NOMO-1 (cell line): Measurements from ENCODE around the gene ALDH16A1.
A peak's percentile ranks its signal among the peaks of the same experiment; 100 is the strongest.

Experiments
- DNase-seq, 2 experiments: peaks; one replicate each; lab custom pipeline; 2025; ENCODE audit not compliant: unreplicated experiment in 2 of 2; lab: John Stamatoyannopoulos, UW

Gene ALDH16A1

DNA sequence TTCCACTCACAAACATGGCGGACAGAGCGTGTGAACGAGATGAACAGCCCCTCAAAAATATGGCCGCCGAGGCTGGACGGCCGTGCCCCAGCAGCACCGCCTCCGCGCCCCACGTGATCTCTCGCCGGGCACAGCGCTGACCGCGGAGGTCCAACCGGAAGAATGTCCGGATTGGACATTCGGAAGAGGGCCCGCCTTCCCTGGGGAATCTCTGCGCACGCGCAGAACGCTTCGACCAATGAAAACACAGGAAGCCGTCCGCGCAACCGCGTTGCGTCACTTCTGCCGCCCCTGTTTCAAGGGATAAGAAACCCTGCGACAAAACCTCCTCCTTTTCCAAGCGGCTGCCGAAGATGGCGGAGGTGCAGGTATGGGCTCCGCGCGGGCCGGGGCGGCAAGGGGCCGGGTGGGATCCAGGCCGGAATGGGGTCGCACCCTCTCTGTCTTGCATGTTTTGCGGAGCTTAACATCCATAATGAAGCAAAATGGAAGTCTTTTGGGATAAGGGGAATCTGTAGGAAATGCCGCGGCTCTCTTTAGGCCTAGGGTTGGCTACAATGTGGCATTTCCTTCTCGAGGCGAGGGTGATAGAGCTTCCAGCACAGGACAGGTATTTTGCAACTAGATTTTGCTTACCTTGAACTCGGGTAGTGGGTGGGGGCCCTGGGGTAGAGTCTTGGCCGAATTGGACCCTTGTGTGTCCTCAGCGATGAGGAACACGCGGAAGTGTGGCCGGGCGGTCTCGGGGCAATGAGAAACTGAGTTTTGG is 34.4 kb downstream of the ALDH16A1 start, which contains the start of gene RPL13A:
RPL13A (plus strand) TSS at position 332 of the 769 bp plus-strand sequence; CDS start at position 354, 22 bp downstream.
- peak; percentile 98 to 99 for DNase-seq

DNA sequence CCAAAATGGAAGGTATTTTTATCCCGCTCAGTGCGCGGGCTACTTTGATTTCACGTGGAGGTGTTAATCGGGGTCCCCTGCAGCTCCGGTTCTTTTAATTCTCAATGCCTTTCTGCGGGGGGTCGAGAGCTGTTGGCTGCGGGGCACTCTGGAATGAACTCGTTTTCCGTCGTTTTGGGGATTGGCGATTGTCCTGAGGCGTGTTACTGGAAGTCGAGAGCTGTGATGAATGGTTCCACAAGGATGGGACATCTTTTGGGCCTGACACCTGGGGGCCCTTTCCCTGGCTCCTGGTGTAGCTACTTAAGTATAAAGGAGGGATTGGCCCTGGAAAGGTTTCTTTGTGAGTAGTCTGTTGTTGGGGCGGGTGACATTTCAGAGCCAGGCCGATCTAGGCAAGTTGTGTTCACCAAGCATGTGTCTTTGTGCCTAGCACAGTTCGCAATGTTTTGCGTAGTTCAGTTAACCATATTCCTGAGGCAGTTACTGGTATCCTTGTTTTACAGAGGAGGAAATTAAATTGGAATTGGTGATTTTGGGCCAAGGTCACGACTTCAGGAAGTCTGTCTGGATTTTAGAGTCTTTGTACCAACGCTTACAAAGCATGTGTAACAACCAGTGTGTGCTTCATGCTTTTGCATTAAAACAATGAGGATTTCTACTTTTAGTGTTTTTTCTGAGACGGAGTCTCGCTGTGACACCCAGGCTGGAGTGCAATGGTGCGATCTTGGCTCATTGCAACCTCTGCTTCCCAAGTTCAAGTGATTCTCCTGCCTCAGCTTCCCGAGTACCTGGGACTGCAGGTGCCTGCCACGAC is 35.2 kb downstream of the ALDH16A1 start:
- no peak for DNase-seq

DNA sequence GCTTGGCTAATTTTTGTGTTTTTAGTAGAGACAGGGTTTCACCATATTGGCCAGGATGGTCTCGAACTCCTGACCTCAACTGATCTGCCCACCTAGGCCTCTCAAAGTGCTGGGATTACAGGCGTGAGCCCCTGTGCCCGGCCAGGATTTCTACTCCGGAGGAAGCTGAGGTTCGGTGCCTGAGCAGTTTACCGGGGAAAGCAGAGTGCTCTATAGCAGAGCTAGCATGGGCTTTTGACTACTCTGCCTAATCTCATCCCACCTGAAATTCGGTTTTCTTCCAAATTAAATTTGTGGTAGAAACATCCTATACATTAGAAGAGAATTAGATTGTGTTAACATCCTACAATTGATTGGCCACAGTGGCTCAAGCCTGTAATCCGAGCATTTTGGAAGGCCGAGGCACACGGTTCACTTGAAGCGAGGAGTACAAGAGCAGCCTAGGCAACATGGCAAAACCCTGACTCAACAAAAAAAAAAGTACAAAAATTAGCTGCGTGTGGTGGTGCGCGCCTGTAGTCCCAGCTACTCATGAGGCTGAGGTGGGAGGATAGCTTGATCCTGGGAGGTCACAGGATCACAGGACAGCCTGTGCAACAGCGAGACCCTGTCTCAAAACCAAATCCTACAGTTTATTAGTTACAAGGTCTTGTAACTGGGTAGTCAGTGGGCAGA is 36.0 kb downstream of the ALDH16A1 start:
- no peak for DNase-seq

DNA sequence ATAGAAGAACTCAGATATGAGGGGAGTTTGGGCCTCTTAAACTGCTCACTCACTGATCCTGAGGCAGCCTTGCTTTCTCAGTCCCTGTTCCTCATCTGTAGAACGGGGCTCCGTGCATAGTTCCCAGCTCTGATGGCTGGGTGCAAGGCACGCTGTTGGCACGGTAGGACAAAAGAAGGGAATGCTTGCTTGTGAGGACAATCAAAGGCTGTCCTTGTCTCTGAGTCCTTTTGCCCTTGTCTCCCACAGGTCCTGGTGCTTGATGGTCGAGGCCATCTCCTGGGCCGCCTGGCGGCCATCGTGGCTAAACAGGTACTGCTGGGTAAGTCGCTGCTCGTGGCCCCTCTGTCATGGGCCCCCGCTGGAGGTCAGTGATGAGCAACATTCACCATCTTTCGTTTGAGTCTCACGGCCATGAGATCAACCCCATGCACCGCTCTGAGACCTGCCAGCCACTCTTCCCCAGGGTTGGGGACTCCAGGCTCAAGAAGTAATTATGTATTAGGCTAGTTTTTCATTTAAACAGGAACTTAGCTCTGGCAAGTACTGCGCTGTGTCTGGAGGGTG is 36.7 kb downstream of the ALDH16A1 start:
- no peak for DNase-seq

DNA sequence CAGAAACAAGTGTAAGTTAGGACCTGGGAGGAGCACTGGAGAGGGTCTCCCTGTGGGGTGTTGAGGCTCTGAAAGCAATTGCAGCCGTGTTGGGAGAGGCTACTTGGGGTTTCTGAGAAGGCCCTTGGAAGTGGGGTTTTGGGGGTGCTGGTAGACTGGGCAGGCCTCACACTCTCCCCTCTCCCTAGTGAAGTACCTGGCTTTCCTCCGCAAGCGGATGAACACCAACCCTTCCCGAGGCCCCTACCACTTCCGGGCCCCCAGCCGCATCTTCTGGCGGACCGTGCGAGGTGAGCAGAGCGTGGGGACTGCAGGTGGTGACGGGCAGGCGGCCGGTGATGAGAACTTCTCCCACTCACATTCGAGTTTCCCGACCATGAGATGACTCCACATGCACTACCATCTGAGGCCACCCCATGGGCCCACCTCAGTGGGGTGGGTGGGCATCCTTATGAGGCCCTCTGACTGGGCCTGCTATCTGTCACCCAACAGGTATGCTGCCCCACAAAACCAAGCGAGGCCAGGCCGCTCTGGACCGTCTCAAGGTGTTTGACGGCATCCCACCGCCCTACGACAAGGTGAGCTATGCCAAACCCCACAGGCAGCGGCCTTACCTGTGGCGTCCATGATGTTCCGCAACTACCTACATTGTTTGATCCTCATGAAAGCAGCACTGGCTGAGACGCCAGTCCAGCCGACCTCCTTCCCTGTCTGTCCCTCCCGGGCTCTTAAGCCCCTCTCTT is 37.4 kb downstream of the ALDH16A1 start:
- DNase-seq = no peak

DNA sequence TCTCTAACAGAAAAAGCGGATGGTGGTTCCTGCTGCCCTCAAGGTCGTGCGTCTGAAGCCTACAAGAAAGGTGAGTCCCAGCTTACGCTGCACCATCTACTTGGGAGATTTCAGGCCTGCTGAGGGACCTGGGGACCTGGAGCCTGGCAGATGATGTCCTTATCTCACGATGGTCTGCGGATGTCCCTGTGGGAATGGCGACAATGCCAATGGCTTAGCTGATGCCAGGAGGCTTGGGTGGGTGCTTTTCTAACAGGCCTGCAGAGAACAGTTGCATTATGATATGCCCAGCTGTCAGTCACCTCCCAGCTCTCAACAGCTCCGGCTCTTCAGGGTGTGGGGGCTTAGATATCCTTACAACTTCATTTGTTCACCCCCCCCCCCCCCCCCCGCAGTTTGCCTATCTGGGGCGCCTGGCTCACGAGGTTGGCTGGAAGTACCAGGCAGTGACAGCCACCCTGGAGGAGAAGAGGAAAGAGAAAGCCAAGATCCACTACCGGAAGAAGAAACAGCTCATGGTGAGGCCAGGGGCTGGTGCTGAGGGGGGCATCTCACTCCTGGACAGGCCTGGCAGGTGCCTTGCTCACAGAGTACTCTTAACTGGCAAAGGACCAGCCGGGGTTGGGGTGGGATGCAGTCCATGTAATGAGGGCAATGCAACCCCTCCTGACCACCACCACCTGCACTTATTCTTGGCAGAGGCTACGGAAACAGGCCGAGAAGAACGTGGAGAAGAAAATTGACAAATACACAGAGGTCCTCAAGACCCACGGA is 38.2 kb downstream of the ALDH16A1 start:
- no peak for DNase-seq

DNA sequence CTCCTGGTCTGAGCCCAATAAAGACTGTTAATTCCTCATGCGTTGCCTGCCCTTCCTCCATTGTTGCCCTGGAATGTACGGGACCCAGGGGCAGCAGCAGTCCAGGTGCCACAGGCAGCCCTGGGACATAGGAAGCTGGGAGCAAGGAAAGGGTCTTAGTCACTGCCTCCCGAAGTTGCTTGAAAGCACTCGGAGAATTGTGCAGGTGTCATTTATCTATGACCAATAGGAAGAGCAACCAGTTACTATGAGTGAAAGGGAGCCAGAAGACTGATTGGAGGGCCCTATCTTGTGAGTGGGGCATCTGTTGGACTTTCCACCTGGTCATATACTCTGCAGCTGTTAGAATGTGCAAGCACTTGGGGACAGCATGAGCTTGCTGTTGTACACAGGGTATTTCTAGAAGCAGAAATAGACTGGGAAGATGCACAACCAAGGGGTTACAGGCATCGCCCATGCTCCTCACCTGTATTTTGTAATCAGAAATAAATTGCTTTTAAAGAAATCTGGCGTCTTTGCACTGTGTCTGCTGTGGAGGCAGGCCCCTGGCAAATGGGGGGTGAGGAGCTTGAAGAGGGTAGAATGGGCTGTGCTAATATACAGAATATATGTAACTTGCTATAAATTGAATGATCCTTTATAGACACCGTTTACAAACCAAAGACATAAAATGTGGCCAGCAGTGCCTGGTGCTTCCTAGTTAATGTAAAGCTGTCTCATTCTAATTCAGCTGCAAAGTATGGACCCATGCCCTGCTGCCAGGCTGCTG is 39.0 kb downstream of the ALDH16A1 start:
- DNase-seq = no peak

DNA sequence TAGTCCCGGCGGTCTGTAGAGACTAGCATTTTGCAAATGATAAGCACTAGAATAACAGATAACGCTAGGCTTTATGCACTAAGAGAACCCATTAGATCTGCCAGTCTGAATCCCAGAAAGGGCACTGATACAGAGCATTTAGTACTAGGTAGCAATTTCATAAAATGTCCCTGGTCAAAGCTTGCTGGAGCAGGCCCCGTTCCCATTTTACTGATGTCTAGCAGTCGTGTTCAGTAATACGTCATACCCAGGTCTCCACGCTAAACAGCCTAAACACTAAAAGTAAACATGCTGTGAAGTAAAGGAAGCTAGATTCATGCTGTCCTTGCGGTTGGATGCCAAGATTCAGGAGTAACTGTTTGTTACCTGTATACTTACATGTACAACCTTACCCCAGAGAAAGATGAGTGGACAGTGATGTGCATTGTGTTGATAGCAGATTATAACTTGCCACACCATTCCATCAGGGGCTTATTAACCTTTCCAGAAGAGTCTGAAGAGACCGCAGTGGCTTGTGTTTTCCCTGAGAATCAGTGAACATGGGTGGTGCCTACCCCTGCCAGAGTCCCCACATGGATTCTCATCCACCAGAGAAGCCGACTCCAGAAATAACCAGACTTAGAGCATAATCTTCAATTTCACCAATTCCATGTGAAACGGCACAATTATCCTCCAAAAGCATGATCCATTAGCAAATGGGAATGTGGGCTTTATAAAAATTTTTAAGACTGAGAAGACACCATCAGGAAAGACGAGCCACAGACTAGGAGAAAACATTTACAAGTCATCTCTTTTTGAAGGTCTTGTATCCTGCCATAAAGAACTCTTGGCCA is 39.8 kb downstream of the ALDH16A1 start:
- no peak for DNase-seq

DNA sequence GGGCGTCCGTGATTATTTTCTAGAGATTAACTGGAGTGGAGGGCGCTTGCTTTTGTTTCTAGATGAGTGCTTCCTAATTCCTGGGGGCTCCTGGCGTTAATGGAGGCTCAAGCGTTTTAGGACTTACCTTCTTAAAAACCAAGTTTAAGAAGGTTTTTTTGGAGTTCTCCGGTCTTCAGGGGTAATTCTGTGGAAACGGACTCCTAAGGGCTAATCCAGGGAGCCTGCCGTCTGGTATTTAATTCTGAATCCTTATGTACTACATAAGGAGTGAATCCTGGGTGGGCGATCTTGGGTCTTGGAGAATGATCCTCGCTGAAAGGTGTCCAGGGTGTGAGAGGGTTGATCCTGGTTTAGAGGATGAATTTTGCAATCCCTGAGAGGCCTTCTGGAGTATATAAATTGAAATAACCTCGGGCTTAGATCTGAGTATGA is 43.6 kb downstream of the ALDH16A1 start:
- DNase-seq = no peak

DNA sequence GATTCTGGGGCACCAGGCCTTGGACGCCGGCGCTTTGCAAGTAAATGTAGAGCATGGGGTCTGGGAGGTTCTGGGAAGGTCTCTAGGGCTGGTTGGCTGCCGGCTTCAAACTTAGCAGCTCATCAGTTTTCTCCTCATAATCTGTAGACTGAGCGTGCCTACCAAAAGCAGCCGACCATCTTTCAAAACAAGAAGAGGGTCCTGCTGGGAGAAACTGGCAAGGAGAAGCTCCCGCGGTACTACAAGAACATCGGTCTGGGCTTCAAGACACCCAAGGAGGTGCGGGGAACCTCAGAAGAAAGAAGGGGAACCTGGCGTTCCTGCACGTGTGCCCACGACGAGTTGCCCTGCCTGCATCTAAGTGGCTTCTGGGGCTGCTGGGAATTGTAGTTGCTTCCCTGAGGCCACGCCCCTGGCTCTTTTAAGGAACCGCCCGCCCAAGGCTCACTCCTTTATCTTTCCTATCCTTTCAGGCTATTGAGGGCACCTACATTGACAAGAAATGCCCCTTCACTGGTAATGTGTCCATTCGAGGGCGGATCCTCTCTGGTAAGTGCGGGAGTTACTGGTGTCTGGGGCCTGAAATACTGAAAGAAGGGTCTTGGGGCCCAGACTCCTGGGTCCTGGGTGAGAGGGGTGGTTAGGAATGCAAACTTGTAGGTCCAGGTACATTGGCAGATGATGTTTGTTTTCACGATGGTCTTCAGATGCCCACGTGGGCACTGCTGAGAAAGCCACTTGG is 44.2 kb downstream of the ALDH16A1 start:
- DNase-seq = peak; percentile 80 to 94

DNA sequence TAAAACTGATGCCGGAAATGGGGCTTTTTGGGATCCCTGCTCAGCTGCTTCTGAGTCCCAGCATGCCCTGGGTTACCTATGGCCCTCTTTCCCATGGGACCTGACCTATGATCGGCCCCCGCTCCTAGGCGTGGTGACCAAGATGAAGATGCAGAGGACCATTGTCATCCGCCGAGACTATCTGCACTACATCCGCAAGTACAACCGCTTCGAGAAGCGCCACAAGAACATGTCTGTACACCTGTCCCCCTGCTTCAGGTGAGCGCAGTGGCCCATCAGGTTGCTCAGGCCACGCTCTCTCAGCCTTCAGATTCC is 44.7 kb downstream of the ALDH16A1 start:
- DNase-seq = no peak

DNA sequence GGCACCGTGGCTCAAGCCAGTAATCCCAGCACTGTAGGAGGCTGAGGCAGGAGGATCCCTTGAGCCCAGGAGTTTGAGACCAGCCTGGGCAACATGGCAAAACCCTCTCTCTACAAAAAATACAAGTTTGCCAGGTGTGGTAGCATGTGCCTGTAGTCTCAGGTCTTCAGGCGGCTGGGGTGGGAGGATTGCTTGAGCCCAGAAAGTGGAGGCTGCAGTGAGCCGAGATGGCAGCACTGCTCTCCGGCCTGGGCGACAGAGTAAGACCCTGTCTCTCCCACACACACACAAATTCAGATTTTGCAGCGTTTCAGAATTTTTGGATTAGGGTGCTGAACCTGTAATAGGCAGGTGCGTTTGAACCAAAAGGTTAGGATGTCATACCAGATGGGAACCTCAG is 45.5 kb downstream of the ALDH16A1 start:
- DNase-seq = no peak

DNA sequence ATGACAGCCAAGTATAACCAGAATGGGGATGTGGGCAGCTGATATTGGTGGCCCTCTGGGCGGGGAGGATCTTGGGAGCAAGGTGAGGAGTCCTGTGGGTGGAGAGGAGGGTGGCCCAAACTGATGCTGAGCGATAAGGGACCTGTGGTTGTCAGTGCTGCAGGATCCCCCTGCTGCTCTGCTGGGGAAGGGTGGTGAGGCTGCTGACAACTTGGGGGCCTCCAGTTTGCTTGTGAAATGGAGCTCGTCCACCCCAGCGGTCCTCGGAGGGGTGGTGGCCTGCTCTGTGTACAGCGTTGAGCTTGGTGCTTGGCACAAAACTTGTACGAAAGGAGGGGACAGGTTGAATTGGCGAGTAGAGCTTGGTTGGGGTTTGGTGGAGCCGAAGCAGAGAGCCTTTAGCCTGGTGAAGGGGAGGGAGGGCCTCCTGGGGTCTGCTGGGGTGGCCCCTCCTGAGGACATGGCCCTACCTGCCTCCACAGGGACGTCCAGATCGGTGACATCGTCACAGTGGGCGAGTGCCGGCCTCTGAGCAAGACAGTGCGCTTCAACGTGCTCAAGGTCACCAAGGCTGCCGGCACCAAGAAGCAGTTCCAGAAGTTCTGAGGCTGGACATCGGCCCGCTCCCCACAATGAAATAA is 46.1 kb downstream of the ALDH16A1 start:
- DNase-seq = no peak

DNA sequence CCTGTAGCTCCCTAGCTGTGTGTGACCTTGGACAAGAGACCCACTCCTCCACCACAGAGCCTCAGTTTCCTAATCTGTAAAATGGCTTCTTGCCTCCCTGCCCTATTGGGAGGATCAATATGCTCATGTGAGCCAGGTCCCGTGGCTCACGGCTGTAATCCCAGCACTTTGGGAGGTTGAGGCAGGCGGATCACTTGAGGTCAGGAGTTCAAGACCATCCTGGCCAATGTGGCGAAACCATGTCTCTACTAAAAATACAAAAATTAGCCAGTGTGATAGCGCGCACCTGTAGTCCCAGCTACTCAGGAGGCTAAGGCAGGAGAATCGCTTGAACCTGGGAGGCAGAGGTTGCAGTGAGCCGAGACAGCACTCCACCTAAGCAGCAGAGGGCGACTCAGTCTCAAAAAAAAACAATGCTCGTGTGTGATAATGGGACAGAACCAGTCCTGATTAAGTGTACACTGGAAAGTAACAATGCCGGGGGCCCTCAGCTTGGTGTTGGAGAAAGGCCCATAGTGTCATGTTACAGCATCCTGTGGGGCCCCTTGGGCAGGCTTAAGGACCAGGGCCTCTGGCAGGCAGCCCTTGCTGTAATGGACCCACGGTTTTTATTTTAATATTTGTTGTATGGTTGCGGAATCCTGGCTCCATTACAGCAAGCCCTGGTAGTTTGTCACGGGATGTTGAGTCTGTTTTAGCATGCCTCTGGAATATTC is 50.0 kb downstream of the ALDH16A1 start:
- DNase-seq = peak; percentile 20 to 29

DNA sequence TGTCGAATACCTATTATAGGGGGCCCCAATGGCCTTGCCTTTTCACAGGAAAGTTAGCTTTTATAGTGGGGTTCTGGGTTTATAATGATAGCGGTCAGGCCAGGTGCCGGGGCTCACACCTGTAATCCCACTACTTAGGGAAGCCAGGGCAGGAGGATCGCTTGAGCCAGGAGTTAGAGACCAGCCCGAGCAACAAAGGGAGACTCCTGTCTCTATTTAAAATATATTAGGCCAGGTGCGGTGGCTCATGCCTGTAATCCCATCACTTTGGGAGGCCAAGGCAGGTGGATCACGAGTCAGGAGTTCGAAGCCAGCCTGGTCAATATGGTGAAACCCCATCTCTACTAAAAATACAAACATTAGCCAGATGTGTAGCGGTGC is 50.5 kb downstream of the ALDH16A1 start:
- no peak for DNase-seq

DNA sequence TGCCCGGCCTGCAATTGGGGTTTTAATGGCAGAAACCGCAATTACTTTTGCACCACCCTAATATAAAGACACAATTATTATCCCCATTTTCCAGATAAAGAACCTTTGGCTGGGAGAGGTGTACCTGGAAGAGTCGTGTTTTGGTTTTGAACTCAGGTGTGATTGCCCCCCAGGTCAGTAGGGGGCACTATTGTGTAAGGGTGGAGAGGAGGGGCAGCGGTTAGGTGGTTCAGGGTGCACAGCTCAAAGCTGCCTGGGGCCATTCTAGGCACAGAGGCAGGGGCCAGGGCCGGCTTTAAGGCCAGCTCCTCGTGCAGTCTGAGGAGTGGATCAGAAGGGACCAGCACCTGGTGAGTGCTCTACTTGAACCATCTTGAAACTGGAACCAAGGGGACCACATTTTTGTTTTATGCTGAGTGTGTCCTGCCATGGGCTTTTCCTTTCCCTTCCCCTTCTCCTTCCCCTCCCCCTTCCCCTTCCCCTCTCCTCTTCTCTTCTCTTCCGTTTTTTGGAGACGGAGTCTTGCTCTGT is 53.6 kb downstream of the ALDH16A1 start:
- DNase-seq = peak; percentile 76 to 78
